GM18519 (cell line): Measurements from ENCODE around the gene UHRF1.

Experiments used
- ATAC-seq: cut with Tn5 transposase; IDR thresholded peaks from one replicate; pipeline ENCODE4 v1.9.1; 2021; ENCODE audit warnings: mild to moderate bottlenecking, moderate library complexity; ENCODE audit not compliant: unreplicated experiment, low FRiP score

The UHRF1 gene

GRCh38 chr19:4985551-4985991 is 76.3 kb downstream of the UHRF1 start:
- ATAC-seq: no peak

- ATAC-seq: no peak
Measured at GRCh38 chr19:4986056-4986455, 76.8 kb downstream of the UHRF1 start.

- ATAC-seq: no peak
Measured at GRCh38 chr19:4986471-4986891, 77.2 kb downstream of the UHRF1 start.

- ATAC-seq: no peak
Measured at GRCh38 chr19:4987256-4987655, 78.0 kb downstream of the UHRF1 start.

- ATAC-seq: no peak
Measured at GRCh38 chr19:4987692-4988370, 78.5 kb downstream of the UHRF1 start.

GRCh38 chr19:4988770-4989251 is 79.5 kb downstream of the UHRF1 start:
- ATAC-seq: no peak

- ATAC-seq: no peak
Measured at GRCh38 chr19:4990306-4990705, 81.0 kb downstream of the UHRF1 start.

GRCh38 chr19:4991538-4991937 is 82.2 kb downstream of the UHRF1 start:
- ATAC-seq: no peak

GRCh38 chr19:4991996-4992698 is 82.8 kb downstream of the UHRF1 start:
- no peak for ATAC-seq

GRCh38 chr19:4993683-4994082 is 84.4 kb downstream of the UHRF1 start:
- no peak for ATAC-seq

- no peak for ATAC-seq
Measured at GRCh38 chr19:4996701-4997100, 87.4 kb downstream of the UHRF1 start.

- ATAC-seq: no peak
Measured at GRCh38 chr19:4997297-4997696, 88.0 kb downstream of the UHRF1 start.

GRCh38 chr19:5000120-5000611 is 90.9 kb downstream of the UHRF1 start:
- ATAC-seq: no peak

GRCh38 chr19:5001615-5002014 is 92.3 kb downstream of the UHRF1 start:
- no peak for ATAC-seq

GRCh38 chr19:5002143-5002542 is 92.8 kb downstream of the UHRF1 start:
- ATAC-seq: no peak

- ATAC-seq: no peak
Measured at GRCh38 chr19:5003781-5004180, 94.5 kb downstream of the UHRF1 start.

GRCh38 chr19:5005096-5005495 is 95.8 kb downstream of the UHRF1 start:
- no peak for ATAC-seq

- no peak for ATAC-seq
Measured at GRCh38 chr19:5006201-5006600, 96.9 kb downstream of the UHRF1 start.

- ATAC-seq: no peak
Measured at GRCh38 chr19:5006821-5007220, 97.5 kb downstream of the UHRF1 start.
